ENCODE results near the gene ZMYND11.
A peak's percentile ranks its signal among the peaks of the same experiment; 100 is the strongest.

The ZMYND11 gene

GRCh38 chr10:283916-284356, 148.7 kb downstream of the ZMYND11 start:
- no peak for DNase-seq (ENCODE audit: extremely low read depth, low read depth)
- TF ChIP-seq CTCF (IDR thresholded peaks at IDR 0.05; ENCODE audit: low read depth, low read length) = no peak

- no peak for DNase-seq (ENCODE audit: extremely low read depth, low read depth)
- no peak for TF ChIP-seq CTCF (IDR thresholded peaks at IDR 0.05; ENCODE audit: low read depth, low read length)
These were observed 150.0 kb downstream of the ZMYND11 start for GRCh38 chr10:285216-285615.

- no peak for DNase-seq (ENCODE audit: extremely low read depth, low read depth)
- no peak for TF ChIP-seq CTCF (IDR thresholded peaks at IDR 0.05; ENCODE audit: low read depth, low read length)
These were observed 151.9 kb downstream of the ZMYND11 start for GRCh38 chr10:287026-287709.

GRCh38 chr10:287814-288213, 152.6 kb downstream of the ZMYND11 start:
- DNase-seq (ENCODE audit: extremely low read depth, low read depth) = no peak
- TF ChIP-seq CTCF (IDR thresholded peaks at IDR 0.05; ENCODE audit: low read depth, low read length) = peak; percentile 19

GRCh38 chr10:288316-289200, 153.3 kb downstream of the ZMYND11 start:
- DNase-seq (ENCODE audit: extremely low read depth, low read depth) = no peak
- no peak for TF ChIP-seq CTCF (IDR thresholded peaks at IDR 0.05; ENCODE audit: low read depth, low read length)

GRCh38 chr10:289581-289980, 154.3 kb downstream of the ZMYND11 start:
- DNase-seq (ENCODE audit: extremely low read depth, low read depth) = no peak
- TF ChIP-seq CTCF (IDR thresholded peaks at IDR 0.05; ENCODE audit: low read depth, low read length) = no peak

All from AG09319 (cell line).